Bone marrow (tissue), 2 donors: Measurements from ENCODE around the gene SP6.

Experiments
- DNase-seq, 2 donors: peaks; one replicate each; lab custom pipeline; 2025; lab: John Stamatoyannopoulos, UW

The SP6 gene

GRCh38 chr17:47834756-47835155 lies 16.2 kb downstream of the SP6 start:
- no peak for DNase-seq

DNA sequence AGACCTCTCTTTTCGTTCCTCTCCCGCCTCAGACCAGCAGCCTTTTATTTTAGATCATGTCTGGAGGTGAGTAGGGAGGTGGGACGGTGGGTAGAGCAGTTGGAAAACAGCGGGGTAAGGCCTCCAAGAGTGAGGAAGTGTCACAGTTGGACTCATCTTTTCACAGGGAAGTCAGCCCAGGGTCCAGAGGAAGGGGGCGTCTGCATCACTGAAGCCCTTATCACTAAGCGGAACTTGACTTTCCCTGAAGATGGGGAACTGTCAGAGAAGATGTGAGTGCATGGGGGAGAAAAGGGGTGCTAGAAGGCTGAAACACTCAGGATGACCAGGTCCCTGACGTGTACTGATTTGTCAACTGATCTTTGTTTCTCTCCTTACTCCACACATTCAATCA lies 19.0 kb downstream of the SP6 start:
- peak in 1 of 2 donors; percentile 41 for DNase-seq

- peak; percentile 74 to 86 for DNase-seq
Observed at GRCh38 chr17:47831003-47831933, 19.7 kb downstream of the SP6 start, which contains the start of the genes LRRC46 and MRPL10. LRRC46 (plus strand) TSS chr17:47831670; CDS start chr17:47831990, 320 bp downstream. MRPL10 (minus strand) TSS chr17:47831541; CDS start chr17:47831511, 30 bp downstream.

DNA sequence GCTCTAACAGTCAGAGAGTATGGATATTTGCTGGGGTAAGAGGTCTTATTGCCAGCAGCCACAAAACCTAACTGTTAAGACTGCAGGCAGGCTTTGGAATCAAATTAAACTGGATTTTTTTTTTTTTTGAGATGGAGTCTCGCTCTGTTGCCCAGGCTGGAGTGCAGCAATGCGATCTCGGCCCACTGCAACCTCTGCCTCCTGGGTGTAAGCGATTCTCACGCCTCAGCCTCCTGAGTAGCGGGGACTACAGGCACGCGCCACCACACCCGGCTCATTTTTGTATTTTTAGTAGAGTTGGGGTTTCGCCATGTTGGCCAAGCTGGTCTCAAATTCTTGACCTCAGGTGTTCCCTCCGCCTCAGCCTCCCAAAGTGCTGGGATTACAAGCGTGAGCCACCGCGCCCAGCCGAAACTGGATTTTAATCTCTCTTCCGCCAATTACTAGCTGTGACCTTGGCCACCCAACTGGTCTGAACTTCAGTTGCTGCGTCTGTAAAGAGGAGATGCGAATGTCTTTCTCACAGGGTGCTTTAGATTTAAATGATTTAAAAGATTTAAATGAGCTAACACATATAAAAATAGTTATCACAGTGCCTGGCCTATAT lies 20.5 kb downstream of the SP6 start:
- no peak for DNase-seq

- no peak for DNase-seq
Observed at GRCh38 chr17:47829870-47830269, 21.1 kb downstream of the SP6 start.

- DNase-seq = no peak
Observed at GRCh38 chr17:47823519-47823918, 27.4 kb downstream of the SP6 start.

DNA sequence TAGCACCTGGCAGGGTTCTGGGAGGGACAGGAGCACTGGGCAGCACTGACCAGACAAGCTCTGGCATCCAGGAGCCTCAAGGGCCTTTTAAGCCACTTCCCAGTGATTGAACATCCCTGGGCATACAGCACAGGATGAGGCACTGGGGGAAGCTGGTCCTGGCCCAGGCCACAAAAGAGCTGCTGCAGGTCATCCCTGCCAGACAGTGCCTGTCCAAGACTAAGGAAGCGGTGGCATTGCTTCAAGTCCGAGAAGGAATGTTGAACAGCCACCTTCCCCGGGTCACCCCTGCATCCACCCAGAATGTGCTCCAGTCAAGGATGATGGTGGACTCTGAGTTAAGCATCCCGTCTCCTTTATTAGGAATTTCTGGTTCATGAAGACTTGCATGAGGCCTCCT lies 28.2 kb downstream of the SP6 start:
- no peak for DNase-seq

DNA sequence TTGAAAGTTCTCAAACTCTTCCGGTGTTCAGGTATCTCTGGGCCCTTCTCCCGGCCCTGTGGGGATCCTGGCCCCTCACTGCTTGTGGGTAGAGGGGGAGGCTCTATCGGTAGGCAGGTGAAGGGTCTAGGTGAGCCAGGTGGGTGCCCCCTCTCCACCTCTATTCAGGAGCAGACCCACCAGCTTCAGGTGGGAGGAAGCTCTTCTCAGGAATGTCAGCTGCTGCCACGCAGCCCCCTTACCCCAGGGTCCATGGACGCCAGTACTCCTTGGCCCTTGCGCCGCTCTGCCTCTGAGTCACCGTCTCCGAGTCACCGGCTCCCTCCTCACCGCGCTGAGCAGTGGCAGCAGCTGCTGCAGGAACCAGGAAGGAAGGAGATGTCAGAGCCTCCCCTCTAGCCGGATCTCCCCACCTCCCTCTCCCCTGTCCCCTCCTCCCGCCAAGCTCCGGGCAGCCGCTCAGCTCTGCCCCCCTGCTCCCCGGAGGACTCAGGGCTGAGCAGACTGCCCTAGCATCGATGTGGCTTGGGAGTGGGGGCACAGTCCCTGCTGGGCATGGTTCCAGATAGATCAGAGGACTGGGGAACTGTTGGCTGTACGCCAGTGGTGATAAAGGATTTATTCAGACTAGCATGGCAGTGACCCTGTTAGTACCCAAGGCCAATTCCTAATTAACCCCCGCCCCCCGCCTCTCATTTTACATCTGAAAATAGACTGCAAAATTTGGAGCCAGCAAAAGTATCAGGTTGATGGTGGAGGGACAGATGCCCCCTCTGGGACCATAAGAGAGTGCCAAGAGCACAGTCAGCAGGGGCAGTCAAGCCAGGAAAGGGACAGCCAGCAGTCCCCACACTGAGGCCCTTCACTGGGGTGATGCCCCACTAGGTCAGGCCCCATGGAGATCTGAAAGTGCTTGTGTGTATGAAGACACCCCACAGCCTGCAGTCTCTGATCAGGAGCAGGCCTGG lies 29.3 kb downstream of the SP6 start, which contains the start of gene OSBPL7:
Gene OSBPL7 (minus strand): TSS at position 371 of the 968 bp plus-strand sequence. CDS start 1,516 bp downstream, outside the sequence.
- DNase-seq = peak; percentile 56 to 95

DNA sequence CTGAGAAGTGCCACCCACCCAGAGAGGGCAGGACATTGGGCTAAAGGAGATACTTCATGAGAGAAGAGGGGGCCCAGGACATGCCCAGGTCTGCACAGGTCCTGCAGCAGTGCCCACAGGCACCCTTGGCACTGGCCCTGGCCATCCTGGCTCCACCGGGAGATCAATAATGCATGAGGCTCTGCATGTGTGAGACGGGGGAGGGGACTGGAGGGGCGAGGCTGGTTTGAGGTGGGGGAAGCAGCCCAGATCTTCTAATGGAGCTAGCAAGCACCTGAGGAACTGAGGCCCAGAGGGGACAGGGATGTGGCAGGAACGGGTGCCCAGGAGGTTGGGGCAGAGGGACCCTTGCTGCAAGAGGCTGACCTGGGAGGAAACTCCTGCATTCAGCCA lies 29.9 kb downstream of the SP6 start:
- no peak for DNase-seq

DNA sequence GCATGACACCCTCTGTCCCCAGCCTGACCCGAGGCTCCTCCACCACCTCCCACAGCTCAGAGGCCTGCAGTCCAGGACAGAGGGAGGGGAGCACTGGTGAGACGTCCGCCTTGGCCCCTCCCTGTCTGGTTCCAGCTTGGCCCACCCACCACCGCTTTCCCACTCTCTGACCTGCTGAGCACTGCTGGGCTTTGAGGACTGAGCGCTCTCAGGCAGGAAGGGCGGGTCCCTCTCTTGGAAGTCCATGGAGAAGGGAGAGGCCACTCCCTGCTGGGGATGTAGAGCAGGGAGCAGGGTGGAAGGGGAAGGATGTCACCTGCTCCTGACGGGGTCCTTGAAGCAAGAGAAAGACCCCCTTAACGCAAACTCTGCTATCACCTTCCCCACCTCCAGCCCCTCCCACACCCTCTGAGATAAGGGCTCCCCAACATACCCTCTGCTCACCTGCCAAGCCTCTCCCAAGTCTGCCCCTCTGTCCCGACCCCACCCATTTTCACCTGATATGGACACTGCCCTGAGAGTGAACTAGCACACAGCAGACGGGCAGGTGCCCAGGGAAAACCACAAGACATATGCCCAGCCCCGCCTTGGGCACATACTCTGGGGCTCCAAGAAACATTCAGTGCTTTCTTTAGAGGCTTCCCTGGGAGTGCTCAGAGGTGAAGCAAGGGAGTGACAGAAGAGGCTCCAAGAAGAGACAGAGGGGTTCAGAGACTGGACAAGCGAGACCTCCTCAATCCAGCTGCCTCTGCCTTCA lies 30.8 kb downstream of the SP6 start:
- DNase-seq = no peak

DNA sequence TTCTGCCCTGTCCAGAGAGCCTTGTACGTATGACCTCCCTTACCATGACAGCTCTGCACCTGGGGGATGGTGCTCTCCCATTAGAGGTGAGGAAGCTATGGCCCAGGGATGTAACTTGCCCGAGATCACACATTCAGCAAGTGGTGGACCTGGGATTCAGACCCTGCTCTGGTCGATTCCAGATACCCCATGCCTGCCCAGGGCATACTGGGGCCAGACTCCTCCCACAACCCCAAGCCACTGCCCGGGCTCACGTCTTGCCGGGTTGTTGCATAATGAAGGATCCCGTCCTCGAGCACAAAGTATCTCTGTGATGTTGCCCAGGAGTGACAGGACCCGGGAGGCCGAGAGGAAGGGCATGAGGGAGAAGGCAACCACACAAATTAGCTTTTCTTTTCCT lies 31.5 kb downstream of the SP6 start:
- no peak for DNase-seq

DNA sequence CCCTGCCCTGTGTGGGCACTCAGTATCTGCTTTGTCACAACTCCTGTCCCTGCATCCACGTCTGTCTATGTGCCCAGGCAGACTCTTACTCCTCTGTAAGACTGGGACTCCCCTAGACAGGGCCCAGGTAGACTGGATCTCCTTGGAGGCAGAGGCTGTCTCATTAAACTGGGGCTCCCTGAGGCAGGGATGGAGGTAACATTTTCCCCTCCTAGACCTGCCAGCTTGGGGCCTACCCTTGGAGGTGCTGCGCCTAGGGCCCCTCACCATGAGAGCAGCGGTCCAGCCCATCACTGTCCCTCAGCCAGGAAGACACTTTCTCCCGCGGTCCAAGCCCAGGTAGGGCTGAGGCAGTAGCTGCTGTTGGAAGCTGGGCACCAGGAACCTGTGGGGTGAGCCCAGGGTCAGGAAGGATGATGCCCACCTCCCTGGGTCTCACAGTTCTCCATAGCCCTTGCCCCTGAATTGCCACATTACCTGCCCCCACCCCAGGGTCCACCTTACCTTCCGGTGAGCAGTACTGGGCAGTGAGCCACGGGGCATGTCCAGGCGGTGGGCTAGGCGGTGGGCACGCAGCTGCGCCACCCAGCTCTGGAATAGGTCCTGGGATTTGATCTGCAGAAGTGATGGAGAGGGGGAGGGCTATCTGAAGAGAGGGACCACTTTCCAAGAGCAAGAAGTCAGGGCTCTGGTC lies 32.8 kb downstream of the SP6 start:
- DNase-seq = no peak

- no peak for DNase-seq
Observed at GRCh38 chr17:47816947-47817346, 34.0 kb downstream of the SP6 start.

DNA sequence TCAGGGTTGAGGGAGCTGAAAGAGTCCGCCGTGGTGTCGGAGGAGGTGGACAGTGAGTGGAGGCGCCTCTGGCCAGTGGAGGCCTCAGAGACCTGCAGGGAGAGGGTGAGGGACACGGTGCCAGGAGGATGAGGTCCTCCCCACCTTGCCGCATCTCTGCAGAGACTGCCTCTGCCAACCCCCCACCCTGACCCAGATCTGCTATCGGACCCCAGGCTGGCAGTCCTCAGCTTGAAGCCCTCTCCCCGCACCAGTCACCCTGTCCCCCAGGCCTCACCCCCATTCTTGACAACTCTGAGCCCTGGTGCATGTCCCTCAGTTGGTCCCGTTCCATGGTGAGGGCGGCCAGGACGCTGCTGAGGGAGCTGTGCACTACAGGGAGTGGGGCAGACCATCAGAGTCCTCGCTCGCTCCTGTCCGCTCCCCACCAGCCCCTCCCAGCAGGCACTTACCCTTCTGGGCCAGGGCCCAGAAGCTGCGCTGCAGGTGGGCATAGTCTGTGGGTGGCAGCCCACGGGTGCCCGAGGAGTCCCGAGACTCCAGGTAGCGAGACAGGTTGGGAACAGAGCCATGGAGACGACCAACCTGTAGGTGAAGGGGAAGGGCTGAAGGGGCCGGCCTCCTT lies 34.7 kb downstream of the SP6 start:
- no peak for DNase-seq

DNA sequence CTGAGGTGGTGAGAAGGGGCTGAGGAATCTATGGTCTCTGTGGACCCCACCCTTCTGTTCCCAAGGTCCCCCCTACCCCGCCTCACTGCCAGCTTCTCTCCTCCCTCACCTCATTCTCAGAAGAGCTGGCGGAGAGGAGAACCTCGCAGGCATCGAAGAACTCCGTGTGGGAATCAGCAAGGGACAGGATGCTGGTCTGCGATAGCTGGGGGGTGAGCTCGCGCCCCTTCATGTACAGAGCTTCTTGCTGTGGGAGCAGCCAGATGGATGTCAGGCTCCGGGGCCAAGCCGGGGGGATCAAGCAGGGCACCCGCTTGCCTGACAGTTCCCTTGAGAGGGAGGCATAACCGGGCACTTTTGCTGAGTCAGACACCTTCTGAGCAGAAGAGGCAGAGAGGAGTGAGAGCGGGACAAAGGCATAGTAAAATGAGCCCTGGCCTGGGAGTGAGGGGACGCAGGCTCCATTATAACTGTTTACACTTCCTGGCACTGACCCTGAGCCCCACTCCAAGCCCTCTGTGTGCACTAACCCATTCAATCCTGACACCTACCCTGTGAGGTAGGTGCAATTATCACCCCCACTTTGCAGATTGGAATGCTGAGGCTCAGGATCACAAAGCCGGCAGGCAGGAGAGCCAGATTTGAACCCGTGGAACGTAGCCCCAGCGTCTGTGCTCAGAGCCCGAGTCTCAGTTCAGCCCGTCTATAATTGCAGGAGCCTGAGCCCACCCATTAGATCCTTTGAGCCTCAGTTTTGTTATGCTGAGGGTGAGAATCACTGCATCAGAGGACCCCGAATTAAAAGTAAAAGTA lies 35.7 kb downstream of the SP6 start:
- no peak for DNase-seq

DNA sequence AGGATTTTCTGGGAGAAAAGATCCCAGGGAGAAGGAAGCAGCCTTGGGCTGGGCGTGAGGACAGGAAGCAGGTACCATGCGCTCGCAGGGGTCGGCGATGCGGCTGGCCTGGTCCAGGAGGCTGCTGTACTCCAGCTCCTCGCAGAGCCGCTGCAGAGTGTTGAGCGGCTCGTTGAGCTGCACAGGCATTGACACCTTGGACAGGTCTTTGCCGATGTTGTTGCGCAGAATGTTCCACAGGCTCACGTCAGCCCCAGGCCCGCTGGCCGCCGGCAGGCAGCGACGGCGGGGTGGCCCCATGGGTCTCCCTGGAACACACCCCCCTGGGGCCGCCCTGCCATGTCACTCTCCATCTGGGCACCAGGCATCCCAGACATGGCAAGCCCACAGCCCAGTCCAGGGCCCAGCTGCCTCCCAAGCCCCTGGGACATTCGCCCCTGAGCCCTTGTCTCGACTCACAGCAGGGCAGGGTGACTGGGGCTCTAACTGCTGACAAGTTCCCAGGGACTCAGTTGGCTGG lies 37.4 kb downstream of the SP6 start:
- no peak for DNase-seq

GRCh38 chr17:47813077-47813476 lies 37.9 kb downstream of the SP6 start:
- no peak for DNase-seq

GRCh38 chr17:47812146-47812920 lies 38.6 kb downstream of the SP6 start:
- DNase-seq = no peak
